Hepatocyte (in vitro differentiated cells): ENCODE results near the gene FGF19. TPM values are rescaled to one million over a fixed set of nuclear protein-coding genes. Genes with fewer than 3 reads are reported as not detected.

Experiments
- DNase-seq: peaks from one replicate; pipeline ENCODE4 v3.0.0-alpha.2; 2016; ENCODE audit warnings: low spot score
- H2AFZ ChIP-seq: fragments of 200-600 bp; sonication (generic); 2 replicates; pipeline ENCODE4 v1.6.0; 2016; ENCODE audit warnings: antibody characterized with exemption, mild to moderate bottlenecking
- H3K27ac ChIP-seq: fragments of 200-600 bp; sonication (generic); 2 replicates; pipeline ENCODE4 v1.5.1; 2016; ENCODE audit warnings: mild to moderate bottlenecking
- H3K27me3 ChIP-seq: fragments of 200-600 bp; sonication (generic); 2 replicates; pipeline ENCODE4 v1.6.1; 2016
- H3K36me3 ChIP-seq: fragments of 200-600 bp; sonication (generic); replicated peaks from 2 replicates; pipeline ENCODE4 v1.5.1; 2016; ENCODE audit warnings: low read depth; ENCODE audit not compliant: insufficient read depth
- H3K4me1 ChIP-seq: fragments of 200-600 bp; sonication (generic); 2 replicates; pipeline ENCODE4 v1.5.1; 2016; ENCODE audit warnings: mild to moderate bottlenecking, moderate library complexity; ENCODE audit not compliant: insufficient read depth
- H3K4me2 ChIP-seq: fragments of 200-600 bp; sonication (generic); 2 replicates; pipeline ENCODE4 v1.6.0; 2016
- H3K4me3 ChIP-seq: fragments of 200-600 bp; sonication (generic); 2 replicates; pipeline ENCODE4 v1.5.1; 2016; ENCODE audit warnings: mild to moderate bottlenecking
- H3K79me2 ChIP-seq: fragments of 200-600 bp; sonication (generic); 2 replicates; pipeline ENCODE4 v1.6.0; 2017; ENCODE audit warnings: mild to moderate bottlenecking
- H3K9me2 ChIP-seq: fragments of 200-600 bp; sonication (generic); replicated peaks from 2 replicates; pipeline ENCODE4 v1.6.0; 2017; ENCODE audit warnings: mild to moderate bottlenecking; ENCODE audit not compliant: insufficient read depth
- H3K9me3 ChIP-seq: fragments of 200-600 bp; sonication (generic); 2 replicates; pipeline ENCODE4 v1.5.1; 2016; ENCODE audit warnings: low read depth, mild to moderate bottlenecking
- H4K20me1 ChIP-seq: fragments of 200-600 bp; sonication (generic); 2 replicates; pipeline ENCODE4 v1.6.0; 2016; ENCODE audit warnings: mild to moderate bottlenecking; ENCODE audit not compliant: insufficient read depth, poor library complexity, severe bottlenecking
- EZH2 ChIP-seq: fragments of 200-600 bp; sonication (generic); IDR thresholded peaks from 2 replicates; pipeline ENCODE4 v1.6.1; 2016; ENCODE audit warnings: antibody characterized with exemption, mild to moderate bottlenecking, borderline replicate concordance
- EZH2phosphoT487 ChIP-seq: fragments of 200-600 bp; sonication (generic); IDR thresholded peaks from one replicate; pipeline ENCODE4 v1.6.1; 2018; ENCODE audit warnings: antibody characterized with exemption, mild to moderate bottlenecking, low read depth, moderate library complexity; ENCODE audit not compliant: unreplicated experiment, severe bottlenecking
- WGBS: methylation state at CpG from one replicate; pipeline ENCODE4 v1.1.6; 2016; ENCODE audit warnings: low lambda C conversion rate; ENCODE audit errors: missing lambda C conversion rate; 5-methylcytosine and 5-hydroxymethylcytosine counted together
- polyA plus RNA-seq: library from polyadenylated mRNA; unstranded; fragments of >200 nt; fragmentation: Nextera tagmentation; extraction: Ambion mirVana; gene quantifications from 2 replicates; pipeline ENCODE4 v1.2.1, GENCODE V29; 2016
- total RNA-seq: library from RNA; depleted of rRNA; stranded (reverse); fragments of >200 nt; gene quantifications from 2 replicates; pipeline ENCODE4 v1.2.3, GENCODE V29; 2014
- TF ChIP-seq, protein P1 (sequence below): fragments of 200-600 bp; sonication (generic); IDR thresholded peaks from 2 replicates; pipeline ENCODE4 v1.5.1; 2016; ENCODE audit warnings: antibody characterized with exemption, mild to moderate bottlenecking; ENCODE audit not compliant: poor library complexity

The FGF19 gene
- total and polyA plus RNA-seq, 2 experiments from 2014 or later: 1.0 TPM; not detected in 1

DNA sequence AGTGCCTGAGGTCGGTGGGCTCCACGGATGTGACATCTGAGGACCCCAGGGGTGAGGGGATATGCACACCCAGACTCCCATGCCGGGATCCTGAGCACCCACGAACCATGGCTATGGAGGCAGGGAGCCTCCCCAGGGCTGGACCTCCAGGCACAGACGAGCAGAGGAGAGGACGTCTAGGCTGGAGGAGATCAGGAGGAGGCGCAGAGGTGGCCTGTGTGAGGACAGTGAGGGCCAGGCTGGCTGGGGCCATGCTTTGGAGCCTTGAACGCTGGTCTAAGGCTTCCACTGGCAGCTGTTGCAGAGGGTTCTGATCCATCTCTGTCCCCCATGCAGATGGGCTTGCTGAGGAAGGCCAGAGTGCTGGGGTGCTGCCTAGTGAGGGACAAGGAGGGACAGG lies 42.3 kb upstream of the FGF19 start:
- Histone ChIP-seq H3K36me3 (no peaks in the 10 kb centered on the region), H3K4me2 (no peak overlapping the region), H3K27ac (no peak overlapping the region), H4K20me1 (no peaks in the 10 kb centered on the region), H2AFZ (no peak overlapping the region), H3K79me2 (no peaks in the 10 kb centered on the region), H3K27me3 (no peaks in the 10 kb centered on the region), H3K4me1 (no peaks in the 10 kb centered on the region), H3K9me2 (no peaks in the 10 kb centered on the region), H3K9me3 (no peaks in the 10 kb centered on the region), H3K4me3 (no peak overlapping the region)
- 89% methylated on average over 8 of the region's 8 CpGs for WGBS
- TF ChIP-seq EZH2phosphoT487 (no peak), EZH2 (no peak)
- TF ChIP-seq, protein P1, sequence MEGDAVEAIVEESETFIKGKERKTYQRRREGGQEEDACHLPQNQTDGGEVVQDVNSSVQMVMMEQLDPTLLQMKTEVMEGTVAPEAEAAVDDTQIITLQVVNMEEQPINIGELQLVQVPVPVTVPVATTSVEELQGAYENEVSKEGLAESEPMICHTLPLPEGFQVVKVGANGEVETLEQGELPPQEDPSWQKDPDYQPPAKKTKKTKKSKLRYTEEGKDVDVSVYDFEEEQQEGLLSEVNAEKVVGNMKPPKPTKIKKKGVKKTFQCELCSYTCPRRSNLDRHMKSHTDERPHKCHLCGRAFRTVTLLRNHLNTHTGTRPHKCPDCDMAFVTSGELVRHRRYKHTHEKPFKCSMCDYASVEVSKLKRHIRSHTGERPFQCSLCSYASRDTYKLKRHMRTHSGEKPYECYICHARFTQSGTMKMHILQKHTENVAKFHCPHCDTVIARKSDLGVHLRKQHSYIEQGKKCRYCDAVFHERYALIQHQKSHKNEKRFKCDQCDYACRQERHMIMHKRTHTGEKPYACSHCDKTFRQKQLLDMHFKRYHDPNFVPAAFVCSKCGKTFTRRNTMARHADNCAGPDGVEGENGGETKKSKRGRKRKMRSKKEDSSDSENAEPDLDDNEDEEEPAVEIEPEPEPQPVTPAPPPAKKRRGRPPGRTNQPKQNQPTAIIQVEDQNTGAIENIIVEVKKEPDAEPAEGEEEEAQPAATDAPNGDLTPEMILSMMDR: no peak
- no peak for DNase-seq

DNA sequence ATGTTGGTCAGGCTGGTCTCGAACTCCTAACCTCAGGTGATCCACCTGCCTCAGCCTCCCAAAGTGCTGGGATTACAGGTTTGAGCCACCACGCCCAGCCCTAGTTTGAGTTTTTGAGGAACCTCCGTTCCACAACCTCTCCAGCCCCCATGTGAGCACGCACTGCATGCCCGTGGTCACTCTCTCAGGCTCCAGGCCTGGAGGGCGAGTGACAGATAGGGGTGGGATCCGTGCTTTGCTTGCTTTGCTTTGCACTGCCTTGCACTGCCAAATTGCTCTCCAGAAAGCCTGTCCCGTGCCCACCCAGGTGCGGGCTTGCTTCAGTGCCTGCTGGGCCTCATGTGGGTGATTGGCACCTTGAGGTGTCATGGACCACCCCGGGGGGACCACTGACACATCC lies 41.4 kb upstream of the FGF19 start:
- Histone ChIP-seq H3K27me3 (no peaks in the 10 kb centered on the region), H3K79me2 (no peaks in the 10 kb centered on the region), H3K36me3 (no peaks in the 10 kb centered on the region), H3K4me2 (no peak overlapping the region), H3K9me3 (no peaks in the 10 kb centered on the region), H2AFZ (no peak overlapping the region), H3K4me1 (no peaks in the 10 kb centered on the region), H3K4me3 (no peak overlapping the region), H4K20me1 (no peaks in the 10 kb centered on the region), H3K27ac (no peak overlapping the region), H3K9me2 (no peaks in the 10 kb centered on the region)
- no peak for DNase-seq
- TF ChIP-seq, protein P1: no peak
- TF ChIP-seq EZH2 (no peak), EZH2phosphoT487 (no peak)
- 89% methylated on average over 10 of the region's 10 CpGs for WGBS

DNA sequence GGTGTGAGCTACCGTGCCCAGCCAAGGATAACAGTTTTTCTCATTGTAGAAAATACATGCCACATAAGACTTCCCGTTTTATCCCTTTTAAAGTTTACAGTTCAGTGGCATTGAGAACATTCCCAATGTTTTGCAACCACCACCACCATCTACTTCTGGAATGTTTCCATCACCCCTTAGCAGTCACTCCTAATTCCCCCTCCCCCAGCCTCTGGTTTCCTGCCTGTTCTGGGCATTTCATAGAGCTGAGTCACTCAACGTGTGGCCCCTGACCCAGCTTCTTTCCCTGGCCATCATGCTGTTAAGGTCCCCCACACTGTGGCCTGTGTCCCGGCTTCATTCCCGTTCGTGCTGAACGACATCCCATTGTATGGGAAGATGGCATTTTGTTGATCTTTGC lies 40.6 kb upstream of the FGF19 start:
- WGBS: 53% methylated on average over 7 of the region's 7 CpGs
- peak; percentile 63 for DNase-seq
- no peak for TF ChIP-seq EZH2
- TF ChIP-seq, protein P1: no peak
- TF ChIP-seq EZH2phosphoT487: no peak
- Histone ChIP-seq H3K4me2 (no peak overlapping the region), H3K9me2 (no peaks in the 10 kb centered on the region), H3K9me3 (no peaks in the 10 kb centered on the region), H3K27me3 (no peaks in the 10 kb centered on the region), H3K4me1 (no peaks in the 10 kb centered on the region), H2AFZ (no peak overlapping the region), H4K20me1 (no peaks in the 10 kb centered on the region), H3K27ac (peak overlapping the region; percentile 45), H3K36me3 (no peaks in the 10 kb centered on the region), H3K79me2 (no peaks in the 10 kb centered on the region), H3K4me3 (no peak overlapping the region)

DNA sequence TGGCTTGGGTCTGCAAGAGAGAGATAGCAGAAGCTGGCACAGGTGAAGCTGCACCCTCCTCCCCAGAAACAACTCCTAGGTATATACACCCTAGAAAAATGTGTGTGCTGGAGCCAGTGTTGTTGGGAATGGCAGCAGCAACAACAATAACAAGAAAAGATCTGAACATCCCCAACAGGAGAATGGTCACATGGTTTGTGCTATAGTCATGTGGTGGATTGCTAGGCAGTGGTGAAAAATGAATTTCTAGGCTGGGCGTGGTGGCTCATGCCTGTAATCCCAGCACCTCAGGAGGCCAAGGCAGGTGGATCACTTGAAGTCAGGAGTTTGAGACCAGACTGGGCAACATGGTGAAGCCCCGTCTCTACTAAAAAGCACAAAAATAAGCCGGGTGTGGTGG lies 31.0 kb upstream of the FGF19 start:
- Histone ChIP-seq H3K4me3 (no peak overlapping the region), H3K27me3 (no peaks in the 10 kb centered on the region), H3K36me3 (no peaks in the 10 kb centered on the region), H3K9me2 (no peaks in the 10 kb centered on the region), H3K27ac (no peak overlapping the region), H3K9me3 (no peaks in the 10 kb centered on the region), H2AFZ (no peak overlapping the region), H3K4me2 (no peak overlapping the region), H4K20me1 (no peaks in the 10 kb centered on the region), H3K79me2 (no peaks in the 10 kb centered on the region), H3K4me1 (no peaks in the 10 kb centered on the region)
- DNase-seq: no peak
- TF ChIP-seq EZH2phosphoT487: no peak
- TF ChIP-seq EZH2: no peak
- TF ChIP-seq, protein P1: no peak
- WGBS: 100% methylated on average over 3 of the region's 3 CpGs
